Activated naive CD4-positive, alpha-beta T cell treated with anti-CD3 and anti-CD28 coated beads for 36 hours (primary cell): Measurements from ENCODE around the gene CD1E. TPM values are rescaled to one million over a fixed set of nuclear protein-coding genes. Genes with fewer than 3 reads are reported as not detected.
"Not testable (repeated sequence)": the region's sequence is repeated elsewhere in the genome, so short reads cannot be mapped to it uniquely, and the experiment has no call there.

ENCODE experiments used
- CTCF ChIA-PET: fragments of 350-600 bp; sonication (Branson Sonifier 250); formaldehyde crosslinking; loops from one replicate; lab custom pipeline; 2021; ENCODE audit warnings: antibody characterized with exemption; lab: Charles Lee
- DNase-seq: peaks from one replicate; pipeline ENCODE4 v3.0.0-alpha.2; 2020
- H3K27ac Mint-ChIP-seq: one replicate; pipeline ENCODE4 v1.8.0; 2021; ENCODE audit warnings: mild to moderate bottlenecking, mixed read lengths
- H3K27me3 Mint-ChIP-seq: one replicate; pipeline ENCODE4 v1.8.0; 2021; ENCODE audit warnings: low read depth, mixed read lengths
- H3K36me3 Mint-ChIP-seq: one replicate; pipeline ENCODE4 v1.8.0; 2021; ENCODE audit warnings: low read depth, mixed read lengths
- H3K4me1 Mint-ChIP-seq: one replicate; pipeline ENCODE4 v1.8.0; 2021; ENCODE audit warnings: low read depth, mixed read lengths
- H3K4me3 Mint-ChIP-seq: one replicate; pipeline ENCODE4 v1.8.0; 2021; ENCODE audit warnings: mild to moderate bottlenecking, moderate library complexity, mixed read lengths
- H3K9me3 Mint-ChIP-seq: one replicate; pipeline ENCODE4 v1.8.0; 2021; ENCODE audit warnings: mixed read lengths
- intact Hi-C: fragments of 100-400 bp; cut with micrococcal nuclease; formaldehyde crosslinking; loops from one replicate; pipeline ENCODE4 v1.15.1; 2023
- total RNA-seq, 2 experiments: library from RNA; stranded (reverse); gene quantifications; one replicate each; pipeline ENCODE4 v1.2.3, GENCODE V29; 2021

Gene CD1E
- total RNA-seq, 2 experiments from 2014 or later = not detected

DNA sequence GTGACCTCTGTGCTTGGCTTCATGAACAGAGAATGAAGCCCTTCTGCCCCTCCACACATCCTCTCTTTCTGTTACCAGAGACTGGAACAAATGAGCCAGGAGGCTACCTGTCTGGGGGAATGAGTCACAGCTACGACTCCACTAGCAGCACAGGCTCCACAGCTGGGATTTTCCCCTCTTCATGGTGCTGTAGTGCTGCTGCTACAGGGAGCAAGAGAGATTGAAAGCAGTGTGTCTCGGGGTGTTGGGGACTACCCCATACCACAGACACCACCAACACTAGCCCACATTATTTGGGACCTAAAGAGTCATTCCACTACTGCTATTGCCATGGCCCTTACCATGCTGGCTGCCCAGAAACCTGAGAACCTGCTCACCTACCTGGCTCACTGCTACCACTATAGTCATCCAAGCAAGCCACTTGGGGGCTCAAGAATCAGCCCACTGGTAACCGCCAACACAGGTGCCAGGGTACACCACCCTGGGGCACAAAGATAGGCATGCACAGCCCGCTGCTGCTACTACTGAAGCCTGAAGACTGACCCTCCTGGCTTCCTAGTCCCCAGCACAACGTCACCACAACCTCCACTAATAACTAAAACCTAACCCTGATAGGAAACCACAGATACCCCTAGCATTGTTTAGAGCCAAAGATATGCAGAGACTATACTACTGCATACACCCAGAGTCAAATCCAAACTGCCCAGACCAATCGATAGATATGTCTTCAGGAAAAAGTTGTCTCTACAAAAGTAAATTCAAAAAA, 17.7 kb downstream of the CD1E start:
- Mint-ChIP-seq H3K27ac (no peak overlapping the region), H3K4me3 (no peak overlapping the region), H3K9me3 (peaks cover 13% of the 10 kb centered on the region), H3K4me1 (peaks cover 2% of the 10 kb centered on the region), H3K36me3 (peaks cover 4% of the 10 kb centered on the region), H3K27me3 (peaks cover 24% of the 10 kb centered on the region)
- intact Hi-C loops = loop anchor here (10.0 kb wide), 2 partner anchors 593 to 703 kb away; partner anchors contain the start of gene AIM2
- DNase-seq = peak; percentile 63
- CTCF ChIA-PET = no interaction called here

DNA sequence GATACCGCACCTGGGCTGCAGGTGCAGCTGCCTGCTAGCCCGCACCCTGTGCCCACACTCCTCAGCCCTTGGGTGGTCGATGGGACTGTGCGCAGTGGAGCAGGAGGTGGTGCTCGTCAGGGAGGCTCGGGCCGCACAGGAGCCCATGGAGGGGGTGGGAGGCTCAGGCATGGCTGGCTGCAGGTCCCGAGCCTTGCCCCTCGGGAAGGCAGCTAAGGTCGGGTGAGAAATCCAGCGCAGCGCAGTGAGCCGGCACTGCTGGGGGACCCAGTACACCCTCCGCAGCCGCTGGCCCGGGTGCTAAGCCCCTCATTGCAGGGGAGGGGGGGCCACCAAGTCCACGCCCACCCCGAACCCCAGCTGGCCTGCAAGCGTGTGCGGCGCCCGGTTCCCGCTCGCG, 20.4 kb downstream of the CD1E start:
- not testable (repeated sequence) for H3K36me3 Mint-ChIP-seq
- H3K27me3 Mint-ChIP-seq = peaks cover 21% of the 10 kb centered on the region
- intact Hi-C loops = loop anchor here (10.0 kb wide), 2 partner anchors 591 to 701 kb away; partner anchors contain the start of gene AIM2

DNA sequence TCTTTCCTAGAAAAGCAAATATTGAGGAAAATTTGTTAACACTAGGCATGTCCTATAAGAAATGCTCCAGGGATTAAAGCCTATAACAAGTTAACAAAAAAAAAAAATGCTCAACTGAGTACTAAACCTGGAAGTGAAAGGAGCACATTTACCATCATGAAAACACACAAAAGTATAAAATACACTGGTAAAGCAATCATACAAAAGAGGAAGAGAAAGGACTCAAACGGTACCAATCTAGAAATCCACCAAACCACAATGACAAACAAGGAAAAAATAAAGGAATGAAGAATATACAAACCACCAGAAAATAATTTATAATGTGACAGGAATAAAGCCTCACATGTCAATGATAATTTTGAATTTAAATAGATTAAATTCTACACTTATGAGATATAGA, 21.2 kb downstream of the CD1E start:
- CTCF ChIA-PET = no interaction called here

More for the DNA sequence above, 20.4 kb downstream of the CD1E start:
- DNase-seq, CTCF ChIA-PET, H3K27ac Mint-ChIP-seq, H3K4me1 Mint-ChIP-seq, H3K4me3 Mint-ChIP-seq: not testable (repeated sequence)
- peaks cover 12% of the 10 kb centered on the region for H3K9me3 Mint-ChIP-seq

DNA sequence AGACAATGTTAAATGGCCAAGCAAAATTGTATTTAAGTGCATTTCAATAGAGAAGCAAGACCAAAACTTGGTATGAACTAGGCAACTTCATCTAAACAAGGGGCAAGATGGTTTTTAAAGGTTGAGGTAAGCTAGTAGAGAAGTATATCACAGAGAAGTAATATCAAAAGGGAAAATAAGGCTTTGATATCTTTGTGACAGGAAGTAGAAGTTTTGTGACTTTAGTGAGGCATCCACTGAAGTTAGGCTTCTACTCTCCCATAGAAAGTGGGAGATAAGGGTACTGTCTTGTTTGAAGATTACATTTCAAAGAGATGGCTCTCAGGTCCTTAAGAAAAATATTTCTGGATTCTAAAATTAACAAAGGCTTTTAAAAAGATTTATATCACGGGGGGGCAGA, 36.6 kb downstream of the CD1E start:
- Mint-ChIP-seq H3K36me3 (no peaks in the 10 kb centered on the region), H3K27me3 (peaks cover 1% of the 10 kb centered on the region), H3K9me3 (no peaks in the 10 kb centered on the region), H3K4me3 (no peak overlapping the region), H3K27ac (no peak overlapping the region), H3K4me1 (no peaks in the 10 kb centered on the region)
- no peak for DNase-seq
- CTCF ChIA-PET = no interaction called here
- intact Hi-C loops = no loop called here

More for the DNA sequence above, 21.2 kb downstream of the CD1E start:
- no peak overlapping the region for H3K4me3 Mint-ChIP-seq
- H3K27ac Mint-ChIP-seq = no peak overlapping the region
- H3K9me3 Mint-ChIP-seq = peaks cover 12% of the 10 kb centered on the region
- peaks cover 18% of the 10 kb centered on the region for H3K27me3 Mint-ChIP-seq
- peaks cover 4% of the 10 kb centered on the region for H3K36me3 Mint-ChIP-seq
- DNase-seq = no peak
- intact Hi-C loops = loop anchor here (10.0 kb wide), 2 partner anchors 590 to 700 kb away; partner anchors contain the start of gene AIM2
- peaks cover 2% of the 10 kb centered on the region for H3K4me1 Mint-ChIP-seq

DNA sequence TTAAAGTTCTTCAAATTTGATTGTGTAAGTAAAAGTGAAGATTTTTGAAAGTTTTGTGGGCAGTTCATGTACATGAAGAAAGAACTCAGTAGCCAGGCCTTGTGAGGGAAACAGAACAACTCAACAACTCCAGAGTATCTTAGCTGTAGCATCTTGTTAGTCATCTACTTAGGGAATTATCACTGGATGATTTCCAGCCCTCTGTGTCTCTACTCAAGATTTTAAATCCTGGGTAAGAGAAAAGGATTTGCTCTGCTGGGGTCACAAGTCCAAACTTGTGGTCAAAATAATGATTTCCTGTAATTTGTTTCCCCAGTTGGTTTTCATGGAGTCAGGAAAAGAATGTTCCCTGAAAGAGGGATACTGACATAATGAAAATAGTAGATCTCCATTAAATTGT, 37.4 kb downstream of the CD1E start:
- H3K4me3 Mint-ChIP-seq = no peak overlapping the region
- no peaks in the 10 kb centered on the region for H3K9me3 Mint-ChIP-seq
- peaks cover 4% of the 10 kb centered on the region for H3K27me3 Mint-ChIP-seq
- CTCF ChIA-PET = no interaction called here
- H3K27ac Mint-ChIP-seq = no peak overlapping the region
- no peaks in the 10 kb centered on the region for H3K36me3 Mint-ChIP-seq
- intact Hi-C loops = no loop called here
- no peak for DNase-seq
- H3K4me1 Mint-ChIP-seq = no peaks in the 10 kb centered on the region

DNA sequence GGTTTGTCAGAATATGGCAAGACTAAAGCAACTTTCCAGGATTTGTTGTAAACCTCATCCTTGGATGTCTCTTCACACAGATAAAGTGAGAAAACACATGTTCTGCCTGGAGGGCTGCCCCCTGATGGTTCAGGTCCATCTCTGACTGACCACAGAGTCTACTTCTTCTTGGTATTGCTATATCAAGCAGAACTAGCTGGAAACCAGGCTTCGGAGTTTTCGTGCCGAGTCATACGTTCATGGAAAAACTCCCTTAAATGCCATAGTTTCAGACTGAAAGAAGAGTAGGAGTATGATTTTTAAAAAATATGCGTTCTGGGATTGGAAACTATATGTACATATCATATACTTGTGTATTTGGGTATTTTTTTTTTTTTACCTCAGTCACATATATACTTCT, 39.8 kb downstream of the CD1E start:
- CTCF ChIA-PET = no interaction called here
- intact Hi-C loops = no loop called here

DNA sequence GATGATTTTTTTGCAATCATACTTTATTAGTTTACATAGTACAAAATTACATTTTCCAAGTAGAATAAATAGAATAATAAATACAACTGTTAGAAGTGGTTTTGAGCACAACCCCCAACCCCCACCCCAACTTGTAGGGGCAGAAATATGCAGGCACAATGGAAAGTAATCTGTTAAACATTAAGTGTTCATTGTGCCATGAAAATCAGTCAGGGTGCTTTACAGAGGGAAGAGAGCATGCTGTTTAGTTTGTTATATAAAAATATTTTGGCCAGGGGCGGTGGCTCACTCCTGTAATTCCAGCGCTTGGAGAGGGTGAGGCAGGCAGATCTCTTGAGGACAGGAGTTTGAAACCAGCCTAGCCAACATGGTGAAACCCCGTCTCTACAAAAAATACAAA, 43.0 kb downstream of the CD1E start:
- H3K4me1 Mint-ChIP-seq = peaks cover 5% of the 10 kb centered on the region
- H3K4me3 Mint-ChIP-seq = no peak overlapping the region
- H3K9me3 Mint-ChIP-seq = no peaks in the 10 kb centered on the region
- H3K27me3 Mint-ChIP-seq = peaks cover 12% of the 10 kb centered on the region
- no peaks in the 10 kb centered on the region for H3K36me3 Mint-ChIP-seq
- no peak overlapping the region for H3K27ac Mint-ChIP-seq
- no peak for DNase-seq
- intact Hi-C loops = no loop called here
- CTCF ChIA-PET = no interaction called here

More for the DNA sequence above, 39.8 kb downstream of the CD1E start:
- Mint-ChIP-seq H3K36me3 (no peaks in the 10 kb centered on the region), H3K4me3 (no peak overlapping the region), H3K27me3 (peaks cover 5% of the 10 kb centered on the region), H3K27ac (no peak overlapping the region), H3K4me1 (no peaks in the 10 kb centered on the region), H3K9me3 (no peaks in the 10 kb centered on the region)
- no peak for DNase-seq

DNA sequence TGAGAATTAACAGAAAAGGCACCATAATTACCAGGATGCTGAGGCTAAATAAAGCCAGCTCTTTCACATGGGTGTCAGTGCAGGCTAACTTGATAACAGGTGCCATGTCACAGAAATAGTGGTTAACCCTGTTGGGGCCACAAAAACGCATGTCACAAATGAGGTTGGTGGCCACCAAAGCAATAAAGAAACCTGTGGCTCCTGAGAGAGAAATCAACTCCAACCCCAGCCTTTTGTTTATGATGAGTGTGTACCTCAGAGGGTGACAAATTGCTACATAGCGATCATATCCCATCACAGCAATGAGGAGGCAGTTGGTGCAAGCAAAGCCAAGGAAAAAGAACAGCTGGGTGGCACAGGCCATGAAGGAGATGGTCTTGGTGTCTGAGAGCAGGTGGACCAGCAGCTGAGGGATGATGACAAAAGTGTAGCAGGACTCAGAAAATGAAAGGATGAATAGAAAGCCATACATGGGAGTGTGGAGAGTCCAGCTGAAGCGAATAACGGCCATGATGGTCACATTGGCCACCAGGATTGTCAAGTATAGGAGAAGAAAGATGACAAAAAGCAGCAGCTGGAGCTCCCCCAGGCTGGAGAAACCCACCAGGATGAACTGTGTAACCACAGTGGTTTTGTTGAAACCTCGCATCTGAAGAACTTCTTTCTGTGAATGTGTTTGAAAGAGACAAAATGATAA, 45.3 kb downstream of the CD1E start, which contains the start of gene OR10T2:
Gene OR10T2 (minus strand): TSS at position 649 of the 697 bp plus-strand sequence. CDS start 0 bp downstream, at position 649.
- CTCF ChIA-PET = no interaction called here
- no peak within 1 kb of the TSS for H3K4me3 Mint-ChIP-seq
- peaks cover 5% of the 10 kb centered on the region for H3K4me1 Mint-ChIP-seq
- H3K27me3 Mint-ChIP-seq = peaks cover 17% of the 10 kb centered on the region
- H3K9me3 Mint-ChIP-seq = no peaks in the 10 kb centered on the region
- DNase-seq = no peak
- intact Hi-C loops = no loop called here
- no peaks in the 10 kb centered on the region for H3K36me3 Mint-ChIP-seq
- no peak within 1 kb of the TSS for H3K27ac Mint-ChIP-seq

DNA sequence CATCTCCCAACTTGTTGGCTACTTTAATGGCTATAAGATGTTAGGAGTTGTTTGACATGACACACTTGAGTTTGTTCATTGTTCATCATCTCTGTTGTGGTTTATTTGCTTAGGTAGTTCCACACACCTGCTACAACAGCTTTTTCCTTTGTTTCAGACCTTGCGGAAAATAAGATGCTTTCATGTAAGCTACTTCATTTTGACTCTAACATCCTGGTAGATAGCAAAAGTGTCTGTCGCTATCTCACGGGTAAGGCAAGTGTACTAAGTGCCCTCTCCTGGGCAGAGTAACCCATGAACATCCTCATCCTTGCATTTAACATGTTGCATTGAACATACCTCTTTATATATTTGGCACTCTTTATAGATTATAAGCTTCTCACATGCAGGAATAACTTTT, 47.2 kb downstream of the CD1E start:
- no peak for DNase-seq
- H3K27ac Mint-ChIP-seq = no peak overlapping the region
- intact Hi-C loops = loop anchor here (10.0 kb wide), 1 partner anchor 196 kb away; no protein-coding TSS in a partner anchor
- CTCF ChIA-PET = no interaction called here
- peaks cover 21% of the 10 kb centered on the region for H3K27me3 Mint-ChIP-seq
- H3K36me3 Mint-ChIP-seq = no peaks in the 10 kb centered on the region
- no peak overlapping the region for H3K4me3 Mint-ChIP-seq
- H3K4me1 Mint-ChIP-seq = peaks cover 5% of the 10 kb centered on the region
- H3K9me3 Mint-ChIP-seq = no peaks in the 10 kb centered on the region

DNA sequence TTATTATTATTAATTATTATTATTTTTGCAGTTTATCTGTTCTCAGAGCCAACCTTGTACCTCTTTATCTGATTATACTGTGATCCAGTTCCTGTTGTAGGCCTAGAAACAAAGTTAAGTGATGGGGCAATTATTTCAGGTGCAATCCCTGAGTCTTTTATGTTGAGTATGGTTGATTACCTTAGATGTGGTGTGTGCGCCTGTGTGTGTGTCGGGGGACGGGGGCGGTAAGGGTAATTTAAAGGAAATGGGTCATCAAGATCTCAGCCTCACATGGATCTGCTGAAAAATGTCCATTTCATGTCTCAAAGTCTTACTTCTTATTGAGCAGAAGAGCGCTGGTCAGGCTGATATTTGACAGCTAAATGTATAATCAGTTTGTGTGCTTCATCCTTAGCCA, 53.4 kb downstream of the CD1E start:
- H3K27ac Mint-ChIP-seq = no peak overlapping the region
- no peaks in the 10 kb centered on the region for H3K4me1 Mint-ChIP-seq
- no peaks in the 10 kb centered on the region for H3K9me3 Mint-ChIP-seq
- CTCF ChIA-PET = no interaction called here
- no peak for DNase-seq
- H3K27me3 Mint-ChIP-seq = peaks cover 12% of the 10 kb centered on the region
- H3K36me3 Mint-ChIP-seq = no peaks in the 10 kb centered on the region
- intact Hi-C loops = loop anchor here (10.0 kb wide), 1 partner anchor 202 kb away; no protein-coding TSS in a partner anchor
- no peak overlapping the region for H3K4me3 Mint-ChIP-seq
